A204.1 (cell line): ENCODE measurements around the gene GALNT18.

Experiments used
- FAIRE-seq: peaks from 2 replicates; lab custom pipeline; 2012; peaks lifted over from hg19 to GRCh38; lab: Jason Lieb, UNC

Gene GALNT18

GRCh38 chr11:11230087-11230486 lies 391.7 kb downstream of the GALNT18 start:
- FAIRE-seq = no peak

- no peak for FAIRE-seq
These were observed 392.2 kb downstream of the GALNT18 start for GRCh38 chr11:11229647-11230046.

- FAIRE-seq = no peak
These were observed 394.3 kb downstream of the GALNT18 start for GRCh38 chr11:11227296-11228085.
